C1 segment of cervical spinal cord (tissue), 14 donors: ENCODE measurements around the gene GPR21.

Experiments used
- DNase-seq, 14 donors: peaks; one replicate each; lab custom pipeline; 2025; lab: John Stamatoyannopoulos, UW

Gene GPR21

DNA sequence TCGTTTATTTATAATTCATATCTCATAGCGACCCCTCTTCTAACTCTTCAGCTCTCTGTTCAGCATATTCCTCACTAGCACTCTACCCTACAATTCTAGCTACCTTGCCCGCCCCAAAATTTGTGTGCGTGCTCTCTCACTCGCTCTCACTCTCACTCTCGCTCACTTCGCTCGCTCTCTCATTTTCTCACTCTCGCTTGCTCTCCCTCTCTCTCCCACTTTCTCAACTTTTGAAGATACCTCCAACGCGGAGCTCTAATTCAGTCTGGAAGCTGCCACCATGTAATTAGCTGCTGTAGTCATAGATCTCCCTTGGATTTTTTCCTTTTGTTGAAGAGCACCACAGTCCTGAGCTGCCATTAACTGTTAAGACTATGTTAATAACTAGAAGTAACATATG is 30.4 kb downstream of the GPR21 start:
- DNase-seq = no peak

DNA sequence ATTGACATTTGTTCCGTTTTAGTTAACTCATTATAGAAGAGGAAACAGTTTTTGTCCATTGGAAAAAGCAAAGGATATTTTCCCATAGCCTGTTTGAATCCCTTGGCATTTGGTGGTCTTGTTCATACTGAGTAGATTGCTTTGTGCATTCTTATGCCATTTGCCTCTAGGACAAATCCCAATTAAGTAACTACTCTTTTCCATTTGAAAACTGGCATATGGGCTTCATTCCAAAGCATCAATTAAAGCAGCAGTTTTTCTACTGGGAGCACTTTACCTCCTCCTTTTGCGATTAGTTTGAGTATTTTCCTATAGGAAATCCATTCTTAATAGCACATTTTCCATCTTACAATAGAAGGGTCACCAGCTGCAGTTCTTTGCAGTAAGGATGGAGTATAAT is 31.2 kb downstream of the GPR21 start:
- no peak for DNase-seq

DNA sequence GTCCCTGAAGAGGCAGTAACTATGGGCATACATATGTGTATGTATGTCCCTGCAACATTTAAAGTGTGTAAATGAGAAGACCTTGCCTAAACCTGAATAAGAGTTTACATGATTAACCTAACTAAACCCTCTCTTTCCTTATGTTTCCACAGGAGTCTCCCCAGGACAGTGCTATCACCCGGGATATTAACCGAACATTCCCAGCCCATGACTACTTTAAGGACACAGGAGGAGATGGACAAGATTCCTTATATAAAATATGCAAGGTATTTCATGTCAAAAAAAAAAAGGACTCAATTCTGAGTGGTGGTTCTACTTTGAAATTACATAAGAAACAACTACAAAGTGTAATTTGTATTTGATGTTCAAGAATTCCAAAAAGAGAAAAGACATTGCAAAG is 31.7 kb downstream of the GPR21 start:
- DNase-seq = no peak

DNA sequence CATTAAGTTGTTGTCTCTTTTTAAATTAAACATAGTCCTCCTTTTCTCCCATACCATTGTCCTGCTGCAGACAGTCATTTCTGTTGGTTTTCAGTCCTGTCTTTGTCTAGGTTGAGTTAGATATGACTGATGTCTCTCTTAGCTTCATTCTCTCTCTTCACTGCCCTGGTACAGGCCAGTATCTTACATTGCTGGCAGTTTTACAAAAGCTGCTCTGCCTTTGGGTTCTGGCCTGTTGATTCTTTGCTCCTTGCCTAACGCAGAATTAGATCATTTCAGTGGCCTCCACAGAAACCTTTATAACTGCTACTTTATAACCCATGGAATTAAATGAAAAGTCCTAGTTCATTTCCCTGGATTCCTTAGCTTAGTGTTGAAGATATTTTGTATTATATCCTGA is 33.7 kb downstream of the GPR21 start:
- DNase-seq = no peak

DNA sequence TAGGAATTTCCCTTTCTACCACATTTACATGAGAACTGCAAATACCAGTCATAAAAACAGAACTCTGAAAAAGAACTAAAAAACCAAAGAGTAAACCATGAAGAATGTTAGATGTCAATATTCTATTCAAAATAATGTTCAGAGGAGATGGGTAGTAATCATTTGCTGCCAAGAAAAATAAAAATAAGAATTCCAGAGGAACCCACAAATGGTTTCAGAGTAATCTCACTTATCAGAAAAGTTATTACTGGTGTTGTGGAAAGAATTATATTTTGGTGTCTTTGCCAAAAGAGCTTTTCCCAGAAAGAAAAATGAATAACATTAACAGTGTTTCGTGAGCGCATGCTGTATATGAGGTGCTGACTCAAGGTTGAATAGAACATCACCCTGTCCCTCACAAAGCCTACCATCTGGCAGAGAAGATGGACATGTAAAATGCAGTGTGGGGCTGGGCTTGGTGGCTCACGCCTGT is 35.6 kb downstream of the GPR21 start:
- DNase-seq = no peak

DNA sequence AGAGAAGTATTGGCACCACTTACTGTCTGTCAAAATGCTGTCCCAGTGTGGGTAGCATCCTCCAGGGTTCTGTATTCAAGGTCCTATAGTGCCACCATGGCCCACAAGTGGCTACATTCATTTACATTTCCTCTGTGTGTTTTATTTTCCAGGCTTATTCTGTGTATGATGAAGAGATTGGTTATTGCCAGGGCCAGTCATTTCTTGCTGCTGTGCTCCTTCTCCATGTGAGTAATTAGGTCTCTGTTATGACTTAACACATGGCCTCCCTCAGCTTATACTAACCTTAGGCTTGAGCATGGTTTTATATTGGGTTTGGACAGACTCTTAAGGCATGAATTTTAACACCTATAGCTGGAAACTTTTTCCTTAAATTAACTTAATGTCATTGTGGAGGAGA is 36.7 kb downstream of the GPR21 start:
- no peak for DNase-seq

DNA sequence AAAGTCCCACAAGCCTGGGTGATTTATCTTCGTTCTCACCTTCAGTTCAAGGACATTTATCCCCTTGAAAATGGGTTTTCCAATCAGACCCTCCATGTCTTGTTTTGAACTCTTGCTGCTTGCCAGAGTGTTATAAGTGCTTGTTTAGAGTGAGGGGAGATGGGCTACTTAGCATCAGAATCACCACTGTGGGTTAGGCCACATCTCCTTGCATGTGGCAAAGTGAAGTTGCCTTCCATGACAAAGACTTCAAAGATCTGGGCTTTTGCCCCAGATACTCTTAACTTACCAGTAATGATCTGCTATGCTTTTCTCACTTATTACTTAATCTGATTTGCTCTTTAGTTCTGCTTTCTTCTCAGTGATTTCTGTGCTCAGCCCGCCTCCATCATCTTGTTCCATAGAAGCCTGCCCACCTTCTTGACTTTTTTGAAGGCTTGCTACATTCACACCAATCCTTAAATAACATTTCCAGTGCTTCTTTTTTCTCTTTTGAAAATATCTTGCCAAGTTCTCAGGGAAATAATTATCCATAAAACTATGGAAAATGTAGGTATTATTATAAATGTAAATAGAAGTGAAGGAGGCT is 39.0 kb downstream of the GPR21 start:
- DNase-seq = no peak

DNA sequence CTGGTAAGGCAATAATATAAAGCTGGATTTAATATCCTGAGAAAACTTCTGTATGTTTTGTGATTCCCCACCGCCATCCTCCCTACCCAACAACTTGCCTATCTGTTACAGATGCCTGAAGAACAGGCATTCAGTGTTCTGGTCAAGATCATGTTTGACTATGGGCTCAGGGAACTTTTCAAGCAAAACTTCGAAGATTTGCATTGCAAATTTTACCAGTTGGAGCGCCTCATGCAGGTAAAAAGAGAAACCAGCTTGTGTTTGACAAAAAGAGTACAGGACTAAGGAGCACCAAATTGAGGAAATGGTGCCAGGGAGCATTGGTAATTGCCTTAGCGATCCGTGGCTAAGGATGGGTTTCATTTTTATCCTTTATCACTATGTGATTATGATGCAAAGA is 40.0 kb downstream of the GPR21 start:
- no peak for DNase-seq

DNA sequence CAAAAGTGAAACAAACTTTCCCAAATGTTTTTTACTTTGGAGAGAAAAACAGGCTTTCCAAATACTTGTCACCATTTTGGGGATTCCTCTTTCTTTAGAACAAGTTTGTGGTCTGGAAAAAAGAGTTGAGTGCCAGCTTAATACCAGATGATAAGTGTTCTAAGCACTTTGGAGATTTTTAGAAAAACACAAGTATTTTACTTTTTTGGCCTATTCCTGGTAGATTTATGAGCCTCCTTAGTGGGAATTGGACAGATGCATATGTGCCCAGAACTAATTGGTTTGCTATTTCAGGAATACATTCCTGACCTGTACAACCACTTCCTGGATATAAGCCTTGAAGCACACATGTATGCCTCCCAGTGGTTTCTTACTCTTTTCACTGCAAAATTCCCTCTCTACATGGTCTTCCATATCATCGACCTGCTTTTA is 40.5 kb downstream of the GPR21 start:
- DNase-seq = no peak

DNA sequence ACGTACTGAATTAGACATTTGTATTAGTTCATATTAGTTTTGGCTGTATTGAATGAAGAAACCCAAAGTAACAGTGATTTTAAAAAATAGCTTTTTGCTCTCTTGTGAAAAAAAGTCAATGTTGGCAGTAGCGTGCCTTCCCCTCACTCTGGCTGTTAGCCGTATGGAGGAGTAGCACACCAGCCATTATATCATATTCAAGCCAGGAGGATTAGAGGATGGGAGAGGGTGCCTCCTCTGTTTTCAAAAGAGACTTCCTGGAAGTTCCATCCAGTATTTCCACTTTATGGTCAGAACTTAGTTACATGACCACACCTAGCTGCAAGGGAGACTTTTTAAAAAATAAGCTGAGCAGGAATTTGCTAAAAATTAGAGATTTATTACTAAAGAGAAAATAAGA is 41.2 kb downstream of the GPR21 start:
- no peak for DNase-seq

DNA sequence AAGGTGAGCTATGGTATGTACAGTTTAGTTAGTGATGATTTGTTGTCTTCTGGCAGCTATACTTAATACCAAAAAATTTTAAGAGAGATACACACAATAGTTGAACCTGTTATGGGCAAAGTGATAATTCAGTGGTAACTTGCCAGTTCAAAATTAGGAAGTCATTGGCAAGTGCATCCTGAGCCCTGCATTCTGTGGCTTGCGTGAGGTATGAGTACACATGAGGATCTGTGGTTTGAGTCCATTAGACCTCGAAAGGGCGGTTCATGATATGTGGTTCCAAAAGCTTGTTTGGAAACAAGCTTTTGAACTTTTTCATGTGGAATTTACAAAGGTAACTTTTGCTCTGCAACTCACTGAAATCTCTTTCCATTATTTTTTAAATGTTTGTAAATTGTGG is 47.0 kb downstream of the GPR21 start:
- DNase-seq = no peak

DNA sequence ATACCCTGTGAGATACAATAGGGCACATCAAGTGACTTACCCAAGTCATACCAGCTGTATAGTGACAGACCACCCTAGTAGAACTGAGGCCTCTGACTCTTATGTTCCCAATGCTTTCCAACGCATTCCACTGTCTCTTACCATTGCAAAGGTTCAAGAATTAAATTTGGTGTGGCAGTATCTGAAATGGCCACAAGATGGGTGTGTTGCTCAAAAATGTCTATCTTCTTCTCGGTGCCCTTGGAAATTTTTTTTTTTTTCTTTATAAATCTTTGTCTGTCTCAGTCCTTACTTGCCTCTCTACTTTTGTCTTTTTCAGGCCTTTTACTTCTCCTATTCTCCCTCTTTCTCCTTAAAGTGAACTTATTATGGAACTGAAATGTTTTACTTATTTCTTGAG is 48.4 kb downstream of the GPR21 start:
- DNase-seq = peak in 1 of 14 donors; percentile 6

DNA sequence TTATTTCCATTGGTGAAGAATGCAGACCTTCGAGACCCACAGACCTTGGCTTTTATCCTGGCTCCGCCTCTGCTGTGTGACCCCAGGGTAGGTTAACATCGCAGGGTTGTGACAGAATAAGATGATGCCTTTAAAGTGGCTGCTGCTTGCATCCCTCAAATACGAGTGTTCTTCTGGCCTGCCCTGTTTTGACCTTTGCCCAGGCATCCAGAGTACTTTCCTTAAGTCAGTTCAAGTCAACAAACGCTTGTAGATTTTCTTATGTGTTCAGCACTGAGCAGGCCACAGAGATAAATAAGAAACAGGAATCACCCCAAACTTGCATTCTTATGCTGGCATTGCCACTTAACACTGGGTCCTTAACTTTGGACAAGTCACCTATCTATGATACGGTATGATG is 50.2 kb downstream of the GPR21 start:
- no peak for DNase-seq

DNA sequence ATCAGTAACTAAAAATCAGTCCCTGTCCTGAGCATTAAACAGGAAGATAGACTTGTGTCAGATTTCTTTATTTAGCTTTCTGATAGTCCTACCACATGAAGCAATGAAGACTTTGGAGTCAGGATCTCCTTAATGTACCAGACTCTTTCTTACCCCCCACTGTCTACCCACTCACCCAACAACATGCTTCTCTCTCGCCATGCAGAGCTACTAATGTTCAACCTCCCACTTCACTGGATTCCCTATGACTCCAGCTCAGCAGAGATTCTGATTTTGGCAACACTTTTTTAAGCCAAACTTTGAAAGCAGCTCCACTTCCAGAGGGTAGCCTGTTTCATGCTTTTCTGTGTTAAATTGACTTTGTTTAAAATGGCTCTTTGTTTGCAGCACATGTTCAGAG is 50.8 kb downstream of the GPR21 start:
- DNase-seq = no peak
